HepG2 (cell line): Measurements from ENCODE around the gene KXD1. TPM values are rescaled to one million over a fixed set of nuclear protein-coding genes. Genes with fewer than 3 reads are reported as not detected.

ENCODE experiments used
- BCLAF1 ChIP-seq: fragments of 450-650 bp; IDR thresholded peaks from 2 replicates; pipeline ENCODE4 v1.6.1; 2017; ENCODE audit warnings: mild to moderate bottlenecking
- BRF2 ChIP-seq: sonication (generic); formaldehyde crosslinking; IDR thresholded peaks from 2 replicates; pipeline ENCODE4 v1.8.1; 2022; ENCODE audit warnings: mild to moderate bottlenecking, missing genetic modification reagents
- GABPB1 ChIP-seq: IDR thresholded peaks from 2 replicates; pipeline ENCODE4 v1.6.1; 2016; ENCODE audit warnings: mild to moderate bottlenecking, missing genetic modification reagents, moderate library complexity, missing compliant biosample characterization
- HNRNPUL1 ChIP-seq: fragments of 200-400 bp; formaldehyde crosslinking; IDR thresholded peaks from 2 replicates; pipeline ENCODE4 v1.6.1; 2017; ENCODE audit warnings: low read depth, mild to moderate bottlenecking, low read length, moderate library complexity
- MEIS2 ChIP-seq: sonication (generic); formaldehyde crosslinking; IDR thresholded peaks from 2 replicates; pipeline ENCODE4 v1.9.0; 2021; ENCODE audit warnings: mild to moderate bottlenecking, missing genetic modification reagents
- NFATC3 ChIP-seq: sonication (generic); formaldehyde crosslinking; IDR thresholded peaks from 2 replicates; pipeline ENCODE4 v1.5.1; 2020; ENCODE audit warnings: mild to moderate bottlenecking, missing genetic modification reagents
- RNF219 ChIP-seq: sonication (generic); formaldehyde crosslinking; IDR thresholded peaks from 2 replicates; pipeline ENCODE4 v1.5.0; 2020; ENCODE audit warnings: mild to moderate bottlenecking, missing genetic modification reagents
- SCMH1 ChIP-seq: sonication (generic); formaldehyde crosslinking; IDR thresholded peaks from 2 replicates; pipeline ENCODE4 v1.9.0; 2021; ENCODE audit warnings: missing genetic modification reagents, mild to moderate bottlenecking, borderline replicate concordance
- STAT6 ChIP-seq: sonication (generic); formaldehyde crosslinking; IDR thresholded peaks from 2 replicates; pipeline ENCODE4 v1.4.0; 2020; ENCODE audit warnings: missing genetic modification reagents, mild to moderate bottlenecking, borderline replicate concordance
- ZMAT5 ChIP-seq: sonication (generic); formaldehyde crosslinking; IDR thresholded peaks from 2 replicates; pipeline ENCODE4 v1.5.0; 2020; ENCODE audit warnings: mild to moderate bottlenecking, low read depth, missing genetic modification reagents, borderline replicate concordance
- ZNF383 ChIP-seq: sonication (generic); formaldehyde crosslinking; IDR thresholded peaks from 2 replicates; pipeline ENCODE4 v1.4.0; 2020; ENCODE audit warnings: missing genetic modification reagents, mild to moderate bottlenecking, borderline replicate concordance
- ZNF607 ChIP-seq: sonication (generic); formaldehyde crosslinking; IDR thresholded peaks from 2 replicates; pipeline ENCODE4 v1.5.1; 2020; ENCODE audit warnings: missing genetic modification reagents, mild to moderate bottlenecking, borderline replicate concordance
- polyA plus RNA-seq, 8 experiments: library from polyadenylated mRNA; depleted of rRNA in 3 of 8; stranded (reverse) in 7 of 8; unstranded in 1 of 8; fragments of >200 nt; fragmentation: Illumina TruSeq in 4 of 8; extraction: Trizol in 4 of 8; gene quantifications; 2 replicates each; pipeline versions ENCODE4 v1.2.1 to v1.2.3, GENCODE V29; 2011 to 2016; ENCODE audit warnings: low read depth in 4 of 8, missing spikeins in 1 of 8, mixed read lengths in 1 of 8; ENCODE audit not compliant: insufficient read depth in 1 of 8
- total RNA-seq, 5 experiments: library from RNA; depleted of rRNA; stranded (reverse); fragments of >200 nt; fragmentation: Illumina TruSeq; extraction: Trizol; gene quantifications; 2 replicates each; pipeline ENCODE4 v1.2.3, GENCODE V29; 2016; ENCODE audit warnings: low read depth in 1 of 5
- TF ChIP-seq, protein P1 (sequence below): sonication (generic); formaldehyde crosslinking; IDR thresholded peaks from 2 replicates; pipeline ENCODE4 v1.8.1; 2023; ENCODE audit warnings: mild to moderate bottlenecking, missing genetic modification reagents, borderline replicate concordance
- TF ChIP-seq, protein P2 (sequence below): sonication (generic); formaldehyde crosslinking; IDR thresholded peaks from 2 replicates; pipeline ENCODE4 v1.4.0; 2020; ENCODE audit warnings: missing genetic modification reagents

Gene KXD1
- total and polyA plus RNA-seq, 2 of the 13 experiments (the other 11 are each of a cell fraction or from before 2014, with no cell fraction given), result 44.6 to 143 TPM

GRCh38 chr19:18571564-18572344 lies 14.1 kb downstream of the KXD1 start, which contains the start of gene UBA52 (continued):
- TF ChIP-seq STAT6 (CRISPR knock-in tag) (peak; percentile 81), SCMH1 (CRISPR knock-in tag) (no peak), BCLAF1 (no peak), ZNF607 (0 out of 2 replicates have a peak, but pooled peaks have one; percentile 18), BRF2 (no peak), NFATC3 (no peak), HNRNPUL1 (no peak), ZMAT5 (CRISPR knock-in tag) (no peak), GABPB1 (CRISPR knock-in tag) (peak; percentile 99), ZNF383 (CRISPR knock-in tag) (peak; percentile 58; the same call in 1 of the 2 replicates), MEIS2 (peak; percentile 88; the same call in 1 of the 2 replicates), RNF219 (CRISPR knock-in tag) (no peak)
- TF ChIP-seq, protein P1, sequence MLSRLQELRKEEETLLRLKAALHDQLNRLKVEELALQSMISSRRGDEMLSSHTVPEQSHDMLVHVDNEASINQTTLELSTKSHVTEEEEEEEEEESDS (CRISPR knock-in tag), result 0 out of 2 replicates have a peak, but pooled peaks have one; percentile 85
- TF ChIP-seq, protein P2, sequence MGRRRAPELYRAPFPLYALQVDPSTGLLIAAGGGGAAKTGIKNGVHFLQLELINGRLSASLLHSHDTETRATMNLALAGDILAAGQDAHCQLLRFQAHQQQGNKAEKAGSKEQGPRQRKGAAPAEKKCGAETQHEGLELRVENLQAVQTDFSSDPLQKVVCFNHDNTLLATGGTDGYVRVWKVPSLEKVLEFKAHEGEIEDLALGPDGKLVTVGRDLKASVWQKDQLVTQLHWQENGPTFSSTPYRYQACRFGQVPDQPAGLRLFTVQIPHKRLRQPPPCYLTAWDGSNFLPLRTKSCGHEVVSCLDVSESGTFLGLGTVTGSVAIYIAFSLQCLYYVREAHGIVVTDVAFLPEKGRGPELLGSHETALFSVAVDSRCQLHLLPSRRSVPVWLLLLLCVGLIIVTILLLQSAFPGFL (CRISPR knock-in tag), result no peak
